ENCODE results near the gene PRKCE. TPM values are rescaled to one million over a fixed set of nuclear protein-coding genes. Genes with fewer than 3 reads are reported as not detected.
A peak's percentile ranks its signal among the peaks of the same experiment; 100 is the strongest.

The PRKCE gene
- total and polyA plus RNA-seq, 3 donors from 2014 or later: 27.4 to 35.8 (median 33.1) TPM

DNA sequence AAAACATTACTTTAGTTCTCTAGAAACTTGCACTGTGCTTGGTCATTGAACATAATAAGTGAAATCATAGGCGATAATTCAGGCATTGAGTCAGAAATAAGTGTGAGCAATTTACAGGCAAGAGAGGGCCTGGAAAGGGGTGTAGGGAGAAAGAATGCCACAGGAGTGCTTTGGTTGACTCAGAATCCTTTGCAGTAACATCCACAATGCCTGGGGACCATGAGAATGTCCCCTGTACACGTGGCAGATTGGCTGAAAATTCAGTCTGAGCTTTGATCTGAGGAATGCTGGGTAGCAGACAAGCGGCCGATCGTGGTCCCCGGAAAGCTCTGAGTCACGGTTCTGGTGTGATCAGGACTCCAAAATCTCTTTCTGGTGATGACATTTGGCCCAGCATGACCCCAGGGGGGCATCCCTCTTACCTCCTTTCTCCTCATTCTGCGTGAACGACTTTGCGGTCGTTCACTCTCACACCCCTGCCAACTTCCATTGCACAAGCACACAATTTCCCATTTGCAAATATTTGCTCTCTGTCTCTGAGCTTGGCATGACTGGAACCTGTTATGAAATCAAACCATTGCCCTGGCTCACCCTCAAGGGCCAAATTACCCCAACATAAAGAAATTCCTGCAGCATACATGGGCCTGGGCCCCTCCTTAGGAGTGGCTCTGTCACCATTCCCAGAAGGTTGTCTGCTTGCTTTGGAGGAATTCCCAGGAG lies 340.7 kb downstream of the PRKCE start:
- Histone ChIP-seq H3K27ac (no peak overlapping the region), H3K36me3 (ENCODE audit: low read depth, missing control alignments) (no peaks in the 10 kb centered on the region), H3K4me1 (peaks cover 3% of the 10 kb centered on the region), H3K27me3 (no peaks in the 10 kb centered on the region), H3K9me3 (no peaks in the 10 kb centered on the region), H3K4me3 (no peak overlapping the region)
- TF ChIP-seq POLR2A (IDR thresholded peaks at IDR 0.05) (no peak), CTCF (IDR thresholded peaks at IDR 0.05) (no peak)
- no peak for DNase-seq
- intact Hi-C loops (cut with DNase I; ENCODE audit: low total_unique reads): no loop called here
- 73 to 89% methylated on average over 8 to 11 of the region's 11 CpGs for WGBS, 2 donors

- intact Hi-C loops (cut with DNase I; ENCODE audit: low total_unique reads): no loop called here
- WGBS, 2 donors: 64 to 78% methylated on average over 6 to 7 of the region's 7 CpGs
- Histone ChIP-seq H3K27me3 (no peaks in the 10 kb centered on the region), H3K9me3 (no peaks in the 10 kb centered on the region), H3K4me1 (peaks cover 2% of the 10 kb centered on the region), H3K36me3 (ENCODE audit: low read depth, missing control alignments) (no peaks in the 10 kb centered on the region), H3K27ac (no peak overlapping the region), H3K4me3 (no peak overlapping the region)
- no peak for DNase-seq
- TF ChIP-seq CTCF (IDR thresholded peaks at IDR 0.05) (no peak), POLR2A (IDR thresholded peaks at IDR 0.05) (no peak)
Observed at GRCh38 chr2:45992741-45993475, 341.4 kb downstream of the PRKCE start.

- Histone ChIP-seq H3K36me3 (ENCODE audit: low read depth, missing control alignments) (no peaks in the 10 kb centered on the region), H3K4me3 (no peak overlapping the region), H3K27me3 (no peaks in the 10 kb centered on the region), H3K9me3 (no peaks in the 10 kb centered on the region), H3K4me1 (no peaks in the 10 kb centered on the region), H3K27ac (no peak overlapping the region)
- peak; percentile 86 for DNase-seq
- intact Hi-C loops (cut with DNase I; ENCODE audit: low total_unique reads): no loop called here
- WGBS, 2 donors: 61 to 66% methylated on average over 6 of the region's 6 CpGs
- peak; percentile 64 to 78 (median 78) for TF ChIP-seq CTCF (IDR thresholded peaks at IDR 0.05)
- no peak for TF ChIP-seq POLR2A (IDR thresholded peaks at IDR 0.05)
Observed at GRCh38 chr2:45993476-45993991, 342.1 kb downstream of the PRKCE start.

- no peaks in the 10 kb centered on the region for H3K9me3 ChIP-seq
- TF ChIP-seq POLR2A (IDR thresholded peaks at IDR 0.05) (no peak), CTCF (IDR thresholded peaks at IDR 0.05) (no peak)
- intact Hi-C loops (cut with DNase I; ENCODE audit: low total_unique reads): no loop called here
Observed at GRCh38 chr2:45994060-45994459, 342.6 kb downstream of the PRKCE start.

More at GRCh38 chr2:45994060-45994459, 342.6 kb downstream of the PRKCE start:
- Histone ChIP-seq H3K27me3 (no peaks in the 10 kb centered on the region), H3K4me1 (no peaks in the 10 kb centered on the region), H3K27ac (no peak overlapping the region), H3K36me3 (ENCODE audit: low read depth, missing control alignments) (no peaks in the 10 kb centered on the region), H3K4me3 (no peak overlapping the region)
- no peak for DNase-seq
- WGBS, 2 donors: 70 to 84% methylated on average over 3 of the region's 3 CpGs
